Measurements from ENCODE around the gene ZIC2.
"Not testable (repeated sequence)": the region's sequence is repeated elsewhere in the genome, so short reads cannot be mapped to it uniquely, and the experiment has no call there.

Gene ZIC2

GRCh38 chr13:99981735-99982035 lies at the start of gene ZIC2:
Gene ZIC2, plus strand, starts transcription at chr13:99981784. Its CDS starts 281 bp downstream, at chr13:99982065.
- no peak for DNase-seq (ENCODE audit: low read depth in 2 of 2)

DNA sequence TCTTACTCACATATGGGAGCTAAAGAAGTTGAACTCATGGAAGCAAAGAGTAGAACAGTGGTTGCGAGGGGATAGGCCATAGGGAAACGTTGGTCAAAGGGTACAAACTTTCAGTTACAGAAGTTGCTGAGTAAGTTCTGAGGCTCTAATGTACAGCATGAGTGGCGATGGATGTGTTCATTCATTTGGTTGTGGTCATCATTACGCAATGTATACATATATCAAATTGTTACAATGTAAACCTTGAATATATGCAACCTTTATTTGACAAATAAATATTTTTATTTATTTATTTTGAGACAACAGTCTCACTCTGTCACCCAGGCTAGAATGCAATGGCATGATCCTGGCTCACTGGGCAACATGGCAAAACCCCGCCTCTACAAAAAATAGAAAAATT lies 48.7 kb upstream of the ZIC2 start:
- no peak for DNase-seq (ENCODE audit: low read depth in 2 of 2)

- no peak for DNase-seq (ENCODE audit: low read depth in 2 of 2)
These were observed 45.8 kb upstream of the ZIC2 start for GRCh38 chr13:99935772-99936171.

GRCh38 chr13:99938635-99939034 lies 42.9 kb upstream of the ZIC2 start:
- no peak for DNase-seq (ENCODE audit: low read depth in 2 of 2)

DNA sequence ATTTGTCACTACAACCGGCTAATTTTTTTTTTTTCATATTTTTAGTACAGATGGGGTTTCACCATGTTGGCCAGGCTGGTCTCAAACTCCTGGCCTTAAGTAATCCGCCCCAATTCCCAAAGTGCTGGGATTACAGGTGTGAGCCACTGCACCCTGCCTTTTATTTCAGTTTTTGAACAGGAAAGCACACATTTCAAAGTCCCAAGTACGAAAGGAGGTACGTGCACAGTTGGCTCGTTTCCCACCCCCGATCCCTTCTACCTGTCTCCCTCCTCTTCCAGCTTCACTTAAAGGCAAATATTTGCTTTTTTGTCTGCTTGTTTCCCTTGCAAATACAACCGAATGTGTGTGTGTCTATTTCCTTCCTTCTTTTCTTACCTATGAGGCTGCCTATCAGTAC lies 40.5 kb upstream of the ZIC2 start:
- DNase-seq (ENCODE audit: low read depth in 2 of 2) = no peak

DNA sequence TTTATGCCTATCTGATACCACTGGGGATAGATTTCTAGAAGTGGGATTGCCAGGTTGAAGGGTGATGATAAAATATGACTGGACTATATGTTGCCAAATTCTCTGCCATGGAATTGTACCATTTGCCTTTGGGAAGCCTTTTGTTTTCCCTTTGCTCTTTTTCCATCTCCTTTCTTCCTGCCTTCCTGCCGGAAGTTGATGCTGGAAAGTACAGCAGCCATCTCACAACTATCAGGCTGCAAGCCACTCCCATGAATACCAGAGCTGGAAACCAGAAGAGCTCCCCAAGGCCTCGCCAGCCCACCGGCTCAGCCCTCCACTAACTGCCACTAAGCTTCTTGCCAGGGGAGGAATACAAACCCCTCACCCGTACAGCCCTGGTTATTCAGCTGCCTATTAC lies 39.7 kb upstream of the ZIC2 start:
- no peak for DNase-seq (ENCODE audit: low read depth in 2 of 2)

- DNase-seq (ENCODE audit: low read depth in 2 of 2) = no peak
These were observed 37.5 kb upstream of the ZIC2 start for GRCh38 chr13:99944102-99944501.

- DNase-seq (ENCODE audit: low read depth in 2 of 2) = no peak
These were observed 37.0 kb upstream of the ZIC2 start for GRCh38 chr13:99944606-99945005.

DNA sequence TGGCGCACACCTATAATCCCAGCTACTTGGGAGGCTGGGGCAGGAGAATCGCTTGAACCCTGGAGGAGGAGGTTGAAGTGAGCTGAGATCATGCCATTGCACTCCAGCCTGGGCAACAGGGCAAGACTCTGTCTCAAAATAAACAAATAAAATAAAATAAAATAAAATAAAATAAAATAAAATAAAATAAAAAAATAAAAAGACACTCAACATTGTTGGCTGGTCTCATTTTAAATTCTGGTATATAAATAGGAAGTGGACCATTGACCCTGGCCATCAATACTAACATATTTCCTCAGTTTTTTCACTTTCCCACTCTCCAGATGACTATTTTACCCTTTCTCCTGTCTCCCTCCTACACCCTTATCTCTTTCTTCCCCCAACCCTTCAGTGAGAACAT lies 36.1 kb upstream of the ZIC2 start:
- DNase-seq (ENCODE audit: low read depth in 2 of 2) = not testable (repeated sequence)

DNA sequence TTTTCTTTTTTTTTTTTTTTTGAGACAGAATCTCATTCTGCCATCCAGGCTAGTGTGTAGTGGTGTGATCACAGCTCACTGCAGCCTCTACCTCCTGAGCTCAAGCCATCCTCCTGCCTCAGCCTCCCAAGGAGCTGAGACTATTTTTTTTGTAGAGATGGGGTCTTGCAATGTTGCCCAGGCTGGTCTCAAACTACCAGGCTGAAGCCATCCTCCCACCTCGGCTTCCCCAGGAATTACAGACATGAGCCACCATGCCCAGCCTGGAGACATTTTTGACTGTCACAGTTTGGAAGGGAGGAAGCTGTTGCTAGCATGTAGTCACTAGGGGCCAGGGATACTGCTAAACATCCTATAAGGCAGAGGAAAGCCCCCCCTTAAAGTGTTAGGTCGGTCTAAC lies 33.9 kb upstream of the ZIC2 start:
- no peak for DNase-seq (ENCODE audit: low read depth in 2 of 2)

- no peak for DNase-seq (ENCODE audit: low read depth in 2 of 2)
These were observed 33.2 kb upstream of the ZIC2 start for GRCh38 chr13:99948411-99948810.

- no peak for DNase-seq (ENCODE audit: low read depth in 2 of 2)
These were observed 32.5 kb upstream of the ZIC2 start for GRCh38 chr13:99948907-99949678.

GRCh38 chr13:99949679-99950413 lies 31.7 kb upstream of the ZIC2 start:
- no peak for DNase-seq (ENCODE audit: low read depth in 2 of 2)

- not testable (repeated sequence) for DNase-seq (ENCODE audit: low read depth in 2 of 2)
These were observed 29.9 kb upstream of the ZIC2 start for GRCh38 chr13:99951666-99952065.

- no peak for DNase-seq (ENCODE audit: low read depth in 2 of 2)
These were observed 28.3 kb upstream of the ZIC2 start for GRCh38 chr13:99953138-99953755.

GRCh38 chr13:99955107-99955746 lies 26.4 kb upstream of the ZIC2 start:
- no peak for DNase-seq (ENCODE audit: low read depth in 2 of 2)

- no peak for DNase-seq (ENCODE audit: low read depth in 2 of 2)
These were observed 25.7 kb upstream of the ZIC2 start for GRCh38 chr13:99955747-99956472.

DNA sequence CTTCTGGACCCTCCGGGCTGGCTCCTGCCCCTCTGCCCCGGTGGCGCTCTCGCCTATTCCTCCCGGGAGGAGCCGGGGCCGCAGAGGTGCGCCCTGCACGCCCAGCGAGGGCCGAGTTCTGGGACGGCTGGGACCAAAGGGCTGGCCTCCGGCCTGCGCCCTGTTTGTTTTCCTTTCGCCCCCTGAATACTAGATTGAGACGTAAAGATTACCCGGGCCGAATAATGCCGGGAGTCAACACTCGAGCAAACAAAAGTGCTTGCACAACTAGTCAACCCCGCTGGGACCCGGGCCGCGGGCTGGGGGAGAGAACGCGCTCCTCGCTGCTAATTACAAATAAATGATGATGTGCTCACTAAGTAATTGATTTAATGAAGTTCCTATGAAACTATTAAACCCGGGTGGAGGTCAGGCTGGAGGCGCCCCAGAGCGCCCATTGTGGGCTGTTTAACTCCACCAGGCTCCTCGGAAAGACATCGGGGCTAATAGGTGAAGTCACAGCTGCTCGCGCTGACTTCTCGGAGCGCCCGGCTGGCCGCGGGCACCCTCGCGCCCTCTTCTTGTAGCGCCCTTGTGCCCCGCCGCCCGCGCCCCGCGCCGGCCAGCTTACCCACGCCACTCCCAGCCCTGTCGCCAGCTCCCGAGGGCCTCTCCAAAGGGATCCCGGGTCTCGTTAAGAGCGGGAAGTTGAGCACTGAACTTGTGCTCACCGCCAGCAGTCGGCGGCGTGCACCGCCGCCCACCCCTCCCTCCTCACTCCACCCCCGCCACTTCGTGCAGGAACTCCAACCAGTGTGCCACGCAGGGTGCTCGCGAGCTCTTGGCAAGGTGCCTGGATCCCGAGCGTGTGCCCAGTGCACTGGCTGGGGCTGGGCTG lies 24.9 kb upstream of the ZIC2 start:
- no peak for DNase-seq (ENCODE audit: low read depth in 2 of 2)

DNA sequence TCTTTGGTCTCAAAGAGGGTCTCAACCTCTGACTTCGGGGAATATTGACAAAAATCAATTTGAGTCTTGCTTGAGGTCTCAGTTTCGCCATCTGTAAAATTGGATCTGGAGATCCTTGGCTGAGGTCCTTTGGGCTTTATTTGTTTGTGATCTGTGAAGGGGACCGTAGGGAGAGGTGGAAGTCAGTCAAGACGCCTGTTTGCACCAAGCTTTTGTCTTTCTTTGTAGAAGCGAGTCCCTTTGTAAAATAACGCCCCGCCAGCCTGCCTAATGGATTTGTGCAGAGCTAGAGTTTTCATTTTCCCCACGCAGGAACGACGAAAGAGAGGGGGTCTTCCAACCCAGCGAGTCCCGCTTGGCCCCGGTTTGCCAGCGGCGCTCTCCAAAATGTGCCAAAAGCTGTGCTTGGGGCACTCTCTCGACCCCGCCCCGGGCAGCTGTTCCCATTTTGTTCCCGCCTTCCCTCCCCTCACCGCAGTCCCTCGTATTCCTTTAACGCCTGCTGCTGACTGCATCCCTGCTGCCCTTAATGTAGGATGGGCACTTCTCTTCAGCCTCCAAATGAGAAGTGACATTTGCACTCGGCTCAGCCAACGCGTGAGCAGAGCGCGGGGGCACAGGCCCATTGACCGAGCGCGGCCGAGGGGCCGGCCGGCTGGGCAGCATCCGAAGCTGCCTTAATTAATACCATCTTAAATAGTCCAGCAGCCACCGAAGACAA lies 23.0 kb upstream of the ZIC2 start:
- DNase-seq (ENCODE audit: low read depth in 2 of 2) = no peak

DNA sequence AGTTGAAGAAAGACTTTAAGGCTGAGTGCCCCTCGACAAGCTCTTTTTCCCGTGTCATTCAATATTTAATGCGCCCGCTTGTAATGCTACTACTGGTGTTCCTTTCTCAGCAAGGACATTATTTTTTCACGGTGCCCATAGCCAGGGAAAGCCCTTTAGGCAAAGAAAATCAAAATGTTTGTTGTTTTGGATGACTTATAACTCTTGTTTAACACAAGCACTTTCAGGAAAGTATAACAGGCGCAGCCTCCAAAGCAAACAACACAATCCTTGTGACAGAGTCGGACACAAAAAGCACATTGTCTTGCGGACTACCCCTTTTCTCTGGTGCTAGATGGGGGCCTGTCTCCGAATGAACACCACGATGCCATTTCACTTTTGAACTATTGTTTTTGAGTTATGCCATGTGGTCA lies 22.5 kb upstream of the ZIC2 start:
- DNase-seq (ENCODE audit: low read depth in 2 of 2) = no peak

Measured in stimulated activated CD4-positive, alpha-beta T cell treated with anti-CD3 and anti-CD28 coated beads, Interleukin-4, amount 100 ng/mL, for 48 hours (primary cell).